K562 (cell line): Measurements from ENCODE around the gene STAB1. TPM values are rescaled to one million over a fixed set of nuclear protein-coding genes. Genes with fewer than 3 reads are reported as not detected.

ENCODE experiments used
- SIN3B ChIP-seq: fragments of 450-650 bp; IDR thresholded peaks from 2 replicates; pipeline ENCODE4 v1.6.1; 2017; ENCODE audit warnings: low read depth, mild to moderate bottlenecking, moderate library complexity
- polyA plus RNA-seq, 8 experiments: library from polyadenylated mRNA; depleted of rRNA in 4 of 8; stranded (reverse) in 5 of 8; unstranded in 3 of 8; fragments of >200 nt; fragmentation: Nextera tagmentation in 2 of 8; fragmentation: Illumina TruSeq in 1 of 8; extraction: Ambion mirVana in 2 of 8; extraction: Trizol in 1 of 8; gene quantifications; 2 replicates each; pipeline versions ENCODE4 v1.2.1 to v1.2.3, GENCODE V29; 2011 to 2014; ENCODE audit warnings: inconsistent platforms in 1 of 8, missing spikeins in 1 of 8
- total RNA-seq, 7 experiments: library from RNA; depleted of rRNA in 6 of 7; stranded (reverse); fragments of >200 nt in 6 of 7; fragmentation: Illumina TruSeq in 2 of 7; extraction: Trizol in 2 of 7; gene quantifications; 2 replicates each; pipeline versions ENCODE4 v1.2.1 to v1.2.3, GENCODE V29; 2011 to 2021; ENCODE audit warnings: low replicate concordance in 1 of 7
- TF ChIP-seq, protein P1 (sequence below), 2 experiments: fragments of 450-650 bp in 1 of 2; sonication (generic) in 1 of 2; formaldehyde crosslinking in 1 of 2; IDR thresholded peaks; 2 replicates each; pipeline versions ENCODE4 v1.7.1 to v1.9.0; 2016 to 2022; ENCODE audit warnings: inconsistent platforms in 1 of 2, mild to moderate bottlenecking in 1 of 2, missing genetic modification reagents in 1 of 2

Gene STAB1
- total and polyA plus RNA-seq, 9 of the 15 experiments (the other 6 are each of a cell fraction or from before 2014, with no cell fraction given) = 0.20 to 3.9 (median 1.2) TPM

DNA sequence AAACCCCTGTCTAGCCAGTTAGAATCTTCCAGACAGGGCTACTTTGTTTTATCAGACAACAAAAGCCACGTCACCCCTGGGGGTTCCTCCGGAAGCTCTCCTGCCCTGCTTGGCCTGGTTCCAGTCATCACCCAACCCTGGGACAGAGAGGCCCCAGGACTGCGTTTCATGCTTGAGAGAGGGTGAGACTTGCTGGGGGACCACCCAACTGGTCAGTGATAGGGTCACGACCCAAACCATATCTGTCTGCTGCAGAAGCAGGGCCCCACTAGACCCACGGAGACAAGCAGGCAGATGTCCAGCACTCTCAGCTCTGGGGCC is 37.3 kb downstream of the STAB1 start (continued):
- TF ChIP-seq, protein P1, sequence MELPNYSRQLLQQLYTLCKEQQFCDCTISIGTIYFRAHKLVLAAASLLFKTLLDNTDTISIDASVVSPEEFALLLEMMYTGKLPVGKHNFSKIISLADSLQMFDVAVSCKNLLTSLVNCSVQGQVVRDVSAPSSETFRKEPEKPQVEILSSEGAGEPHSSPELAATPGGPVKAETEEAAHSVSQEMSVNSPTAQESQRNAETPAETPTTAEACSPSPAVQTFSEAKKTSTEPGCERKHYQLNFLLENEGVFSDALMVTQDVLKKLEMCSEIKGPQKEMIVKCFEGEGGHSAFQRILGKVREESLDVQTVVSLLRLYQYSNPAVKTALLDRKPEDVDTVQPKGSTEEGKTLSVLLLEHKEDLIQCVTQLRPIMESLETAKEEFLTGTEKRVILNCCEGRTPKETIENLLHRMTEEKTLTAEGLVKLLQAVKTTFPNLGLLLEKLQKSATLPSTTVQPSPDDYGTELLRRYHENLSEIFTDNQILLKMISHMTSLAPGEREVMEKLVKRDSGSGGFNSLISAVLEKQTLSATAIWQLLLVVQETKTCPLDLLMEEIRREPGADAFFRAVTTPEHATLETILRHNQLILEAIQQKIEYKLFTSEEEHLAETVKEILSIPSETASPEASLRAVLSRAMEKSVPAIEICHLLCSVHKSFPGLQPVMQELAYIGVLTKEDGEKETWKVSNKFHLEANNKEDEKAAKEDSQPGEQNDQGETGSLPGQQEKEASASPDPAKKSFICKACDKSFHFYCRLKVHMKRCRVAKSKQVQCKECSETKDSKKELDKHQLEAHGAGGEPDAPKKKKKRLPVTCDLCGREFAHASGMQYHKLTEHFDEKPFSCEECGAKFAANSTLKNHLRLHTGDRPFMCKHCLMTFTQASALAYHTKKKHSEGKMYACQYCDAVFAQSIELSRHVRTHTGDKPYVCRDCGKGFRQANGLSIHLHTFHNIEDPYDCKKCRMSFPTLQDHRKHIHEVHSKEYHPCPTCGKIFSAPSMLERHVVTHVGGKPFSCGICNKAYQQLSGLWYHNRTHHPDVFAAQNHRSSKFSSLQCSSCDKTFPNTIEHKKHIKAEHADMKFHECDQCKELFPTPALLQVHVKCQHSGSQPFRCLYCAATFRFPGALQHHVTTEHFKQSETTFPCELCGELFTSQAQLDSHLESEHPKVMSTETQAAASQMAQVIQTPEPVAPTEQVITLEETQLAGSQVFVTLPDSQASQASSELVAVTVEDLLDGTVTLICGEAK (IDR thresholded peaks at IDR 0.05) = no peak
- TF ChIP-seq, protein P1 (CRISPR knock-in tag; IDR thresholded peaks at IDR 0.05) = no peak
- no peak for TF ChIP-seq SIN3B
